H9 (cell line): ENCODE results near the gene SCUBE2. TPM values are rescaled to one million over a fixed set of nuclear protein-coding genes. Genes with fewer than 3 reads are reported as not detected.

Experiments
- DNase-seq: peaks from one replicate; pipeline ENCODE4 v3.0.0-alpha.2; 2017
- H2AFZ ChIP-seq: one replicate; pipeline ENCODE4 v1.6.1; 2013; ENCODE audit warnings: mild to moderate bottlenecking, low read length, control low read depth, moderate library complexity
- H2AK5ac ChIP-seq: 2 replicates; pipeline ENCODE4 v1.6.1; 2013; ENCODE audit warnings: low read length, control low read depth, mixed read lengths; ENCODE audit not compliant: insufficient read length
- H2BK120ac ChIP-seq: one replicate; pipeline ENCODE4 v1.6.1; 2013; ENCODE audit warnings: low read depth, mild to moderate bottlenecking, low read length, control low read depth, inconsistent platforms; ENCODE audit not compliant: poor library complexity, severe bottlenecking
- H2BK12ac ChIP-seq: 2 replicates; pipeline ENCODE4 v1.6.1; 2013; ENCODE audit warnings: low read length, control low read depth, mixed read lengths, low read depth; ENCODE audit not compliant: insufficient read length
- H2BK15ac ChIP-seq: 2 replicates; pipeline ENCODE4 v1.6.1; 2013; ENCODE audit warnings: low read depth, low read length, control low read depth
- H2BK20ac ChIP-seq: one replicate; pipeline ENCODE4 v1.6.1; 2013; ENCODE audit warnings: low read depth, mild to moderate bottlenecking, low read length, control low read depth, inconsistent platforms; ENCODE audit not compliant: poor library complexity, severe bottlenecking
- H2BK5ac ChIP-seq: 2 replicates; pipeline ENCODE4 v1.6.1; 2013; ENCODE audit warnings: low read length, control low read depth, mixed read lengths; ENCODE audit not compliant: insufficient read length
- H3K14ac ChIP-seq: 2 replicates; pipeline ENCODE4 v1.6.1; 2013; ENCODE audit warnings: low read length, control low read depth; ENCODE audit not compliant: insufficient read depth
- H3K18ac ChIP-seq: 2 replicates; pipeline ENCODE4 v1.6.1; 2013; ENCODE audit warnings: low read depth, mild to moderate bottlenecking, mixed read lengths, low read length, control low read depth; ENCODE audit not compliant: insufficient read length
- H3K23ac ChIP-seq: 2 replicates; pipeline ENCODE4 v1.6.1; 2013; ENCODE audit warnings: low read length, control low read depth, mixed read lengths, low read depth; ENCODE audit not compliant: insufficient read length
- H3K23me2 ChIP-seq: 2 replicates; pipeline ENCODE4 v1.6.1; 2013; ENCODE audit warnings: low read depth, mild to moderate bottlenecking, mixed read lengths, low read length, control low read depth; ENCODE audit not compliant: insufficient read length, poor library complexity, severe bottlenecking
- H3K27ac ChIP-seq: 2 replicates; pipeline ENCODE4 v1.5.1; 2013; ENCODE audit warnings: low read length, control low read depth, mixed read lengths, low read depth; ENCODE audit not compliant: insufficient read length
- H3K27me3 ChIP-seq: 2 replicates; pipeline ENCODE4 v1.6.1; 2013; ENCODE audit warnings: low read length, control low read depth, inconsistent platforms; ENCODE audit not compliant: insufficient read depth
- H3K4ac ChIP-seq: 2 replicates; pipeline ENCODE4 v1.6.1; 2013; ENCODE audit warnings: low read depth, mild to moderate bottlenecking, control low read depth, inconsistent platforms, low read length, moderate library complexity
- H3K4me1 ChIP-seq: 2 replicates; pipeline ENCODE4 v1.6.1; 2013; ENCODE audit warnings: low read length, control low read depth, inconsistent platforms; ENCODE audit not compliant: insufficient read depth
- H3K4me2 ChIP-seq: 2 replicates; pipeline ENCODE4 v1.6.1; 2013; ENCODE audit warnings: low read length, control low read depth, mixed read lengths; ENCODE audit not compliant: insufficient read length, insufficient read depth
- H3K56ac ChIP-seq: 2 replicates; pipeline ENCODE4 v1.6.1; 2013; ENCODE audit warnings: low read depth, mild to moderate bottlenecking, mixed read lengths, low read length, control low read depth; ENCODE audit not compliant: insufficient read length
- H3K79me1 ChIP-seq: 2 replicates; pipeline ENCODE4 v1.6.1; 2013; ENCODE audit warnings: low read depth, mild to moderate bottlenecking, moderate library complexity, low read length, control low read depth, inconsistent platforms; ENCODE audit not compliant: insufficient read depth, poor library complexity, severe bottlenecking
- H3K79me2 ChIP-seq: 2 replicates; pipeline ENCODE4 v1.6.1; 2013; ENCODE audit warnings: low read length, control low read depth, inconsistent platforms; ENCODE audit not compliant: insufficient read depth
- H3K9ac ChIP-seq: 2 replicates; pipeline ENCODE4 v1.6.1; 2013; ENCODE audit warnings: low read length, control low read depth, mixed read lengths; ENCODE audit not compliant: insufficient read length; ENCODE audit errors: extremely low read depth
- H3K9me3 ChIP-seq: one replicate; pipeline ENCODE4 v1.6.1; 2013; ENCODE audit warnings: low read depth, low read length, inconsistent platforms; ENCODE audit not compliant: control insufficient read depth
- H3T11ph ChIP-seq: one replicate; pipeline ENCODE4 v1.6.1; 2013; ENCODE audit warnings: mild to moderate bottlenecking, low read length, control low read depth, inconsistent platforms
- H4K20me1 ChIP-seq: one replicate; pipeline ENCODE4 v1.6.1; 2013; ENCODE audit not compliant: control insufficient read depth, insufficient read length, insufficient read depth
- H4K5ac ChIP-seq: 2 replicates; pipeline ENCODE4 v1.6.1; 2013; ENCODE audit warnings: low read depth, mild to moderate bottlenecking, mixed read lengths, low read length, control low read depth; ENCODE audit not compliant: insufficient read length
- H4K8ac ChIP-seq: replicated peaks from 2 replicates; pipeline ENCODE4 v1.6.1; 2013; ENCODE audit warnings: low read length, control low read depth, mixed read lengths, low read depth; ENCODE audit not compliant: insufficient read length
- H4K91ac ChIP-seq: 2 replicates; pipeline ENCODE4 v1.6.1; 2013; ENCODE audit warnings: low read depth, mild to moderate bottlenecking, moderate library complexity, mixed read lengths, low read length, control low read depth; ENCODE audit not compliant: insufficient read length
- H3K27ac Mint-ChIP-seq, 3 experiments: 2 replicates in 2 of 3; 3 replicates in 1 of 3; pipeline ENCODE4 v1.8.0; 2020 to 2021; ENCODE audit warnings: mixed read lengths in 3 of 3, mild to moderate bottlenecking in 1 of 3, moderate library complexity in 1 of 3
- H3K27me3 Mint-ChIP-seq: 2 replicates; pipeline ENCODE4 v1.8.0; 2021; ENCODE audit warnings: low read depth, mild to moderate bottlenecking, moderate library complexity, mixed read lengths
- H3K36me3 Mint-ChIP-seq, 3 experiments: 2 replicates in 2 of 3; 3 replicates in 1 of 3; pipeline ENCODE4 v1.8.0; 2020 to 2021; ENCODE audit warnings: low read depth in 3 of 3, mixed read lengths in 3 of 3; ENCODE audit not compliant: insufficient read depth in 1 of 3
- H3K4me1 Mint-ChIP-seq, 2 experiments: 2 replicates each; pipeline ENCODE4 v1.8.0; 2020; ENCODE audit warnings: mixed read lengths in 2 of 2
- H3K4me3 Mint-ChIP-seq, 2 experiments: 2 replicates in 1 of 2; 3 replicates in 1 of 2; pipeline ENCODE4 v1.8.0; 2020 to 2021; ENCODE audit warnings: mild to moderate bottlenecking in 2 of 2, mixed read lengths in 2 of 2, moderate library complexity in 1 of 2
- H3K9me3 Mint-ChIP-seq, 2 experiments: 2 replicates in 1 of 2; 3 replicates in 1 of 2; pipeline ENCODE4 v1.8.0; 2020; ENCODE audit warnings: mild to moderate bottlenecking in 2 of 2, mixed read lengths in 2 of 2, moderate library complexity in 1 of 2
- CTCF ChIP-seq: fragments of 200-600 bp; sonication (generic); conservative IDR thresholded peaks from 3 replicates; pipeline ENCODE4 v1.8.0; 2021; ENCODE audit warnings: antibody characterized with exemption, mild to moderate bottlenecking
- WGBS: extraction: QIAGEN DNeasy Blood & Tissue Kit; methylation state at CpG from one replicate; pipeline ENCODE4 v1.1.7; 2013; ENCODE audit warnings: missing lambda C conversion rate, low lambda C conversion rate, mixed read lengths; ENCODE audit not compliant: insufficient read length; ENCODE audit errors: extremely low coverage; 5-methylcytosine and 5-hydroxymethylcytosine counted together
- total RNA-seq: library from RNA; stranded (reverse); gene quantifications from 2 replicates; pipeline ENCODE4 v1.2.1, GENCODE V29; 2021

Gene SCUBE2
- total RNA-seq, 1 experiment from 2014 or later = 1.6 TPM

DNA sequence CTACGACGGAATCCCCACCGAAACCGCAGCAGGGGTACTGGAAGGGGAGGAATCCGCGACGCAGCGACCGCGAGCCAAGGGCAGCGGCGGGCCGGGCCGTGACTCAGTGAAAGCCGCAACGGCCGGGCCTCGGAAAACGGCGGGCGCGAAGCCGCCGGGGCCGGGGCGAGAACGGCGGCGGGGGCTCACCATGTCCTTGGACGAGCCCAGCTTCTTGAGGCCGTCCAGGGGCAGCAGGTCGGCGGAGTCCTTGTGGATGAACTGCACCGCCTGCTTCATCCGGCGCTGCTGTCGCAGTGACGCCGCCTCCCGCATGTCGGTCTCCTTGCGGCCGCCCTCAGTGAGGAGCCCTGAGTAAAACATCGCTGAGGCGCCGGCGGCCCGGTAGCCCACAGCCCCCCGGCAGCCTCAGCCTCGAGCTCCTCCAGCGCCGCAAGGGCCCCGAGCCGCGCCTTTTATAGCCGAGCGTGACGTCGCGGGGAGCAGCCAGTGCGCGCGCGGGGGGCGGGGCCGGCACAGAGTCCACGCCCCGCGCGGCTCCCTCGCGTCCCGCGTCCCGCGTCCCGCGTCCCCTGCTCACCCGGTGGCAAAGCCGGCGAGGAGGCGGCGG is 87.7 kb downstream of the SCUBE2 start, which contains the start of gene NRIP3:
Gene NRIP3 (minus strand): TSS at position 429 of the 610 bp plus-strand sequence. CDS start 66 bp downstream, at position 363.
- Histone ChIP-seq H3K79me2 (no peaks in the 10 kb centered on the region), H3K56ac (no peak within 1 kb of the TSS), H3K23ac (no peak within 1 kb of the TSS), H2BK20ac (no peak within 1 kb of the TSS), H3K9me3 (no peaks in the 10 kb centered on the region), H3K27ac (no peak within 1 kb of the TSS), H2BK5ac (no peak within 1 kb of the TSS), H3K23me2 (peaks cover 8% of the 10 kb centered on the region), H3K4me1 (no peaks in the 10 kb centered on the region), H2BK120ac (no peak within 1 kb of the TSS), H3K4me2 (peak within 1 kb of the TSS; percentile 83), H4K8ac (no peak within 1 kb of the TSS), H3K14ac (peak within 1 kb of the TSS; percentile 24; the same call in 1 of the 2 replicates), H3K27me3 (peaks cover 27% of the 10 kb centered on the region), H4K5ac (no peak within 1 kb of the TSS), H3T11ph (no peak within 1 kb of the TSS), H4K20me1 (no peaks in the 10 kb centered on the region), H2BK12ac (no peak within 1 kb of the TSS), H2BK15ac (no peak within 1 kb of the TSS), H2AFZ (no peak within 1 kb of the TSS), H3K9ac (no peak within 1 kb of the TSS), H2AK5ac (no peak within 1 kb of the TSS), H4K91ac (no peak within 1 kb of the TSS), H3K18ac (no peak within 1 kb of the TSS), H3K4ac (no peak within 1 kb of the TSS), H3K79me1 (no peaks in the 10 kb centered on the region)
- H3K27me3 Mint-ChIP-seq = peaks cover 80% of the 10 kb centered on the region
- TF ChIP-seq CTCF = no peak
- WGBS = no CpG with 5 or more reads among the region's 83 CpGs
- no peak within 1 kb of the TSS for H3K27ac Mint-ChIP-seq
- DNase-seq = peak; percentile 61
- H3K9me3 Mint-ChIP-seq = no peaks in the 10 kb centered on the region
- H3K36me3 Mint-ChIP-seq = no peaks in the 10 kb centered on the region
- H3K4me3 Mint-ChIP-seq = peak within 1 kb of the TSS; percentile 55 to 82
- peaks cover 4 to 15% of the 10 kb centered on the region in 2 experiments for H3K4me1 Mint-ChIP-seq
